Measurements from ENCODE around the gene LCE2D.

Gene LCE2D

GRCh38 chr1:152699746-152700145 is 36.6 kb downstream of the LCE2D start:
- no peak for DNase-seq

GRCh38 chr1:152707860-152708259 is 44.7 kb downstream of the LCE2D start, which contains the start of gene LCE4A:
Gene LCE4A, plus strand, starts transcription at chr1:152708160. Its CDS starts 916 bp downstream, at chr1:152709076.
- DNase-seq, result no peak
